Activated CD4-positive, CD25-positive, alpha-beta regulatory T cell treated with anti-CD3 and anti-CD28 coated beads, Interleukin-2, amount 50 U/mL, for 16 hours (primary cell): ENCODE results near the gene SPOCK1.

Experiments used
- DNase-seq: peaks from one replicate; pipeline ENCODE4 v3.0.0-alpha.2; 2020; ENCODE audit warnings: low read depth, low spot score

Gene SPOCK1

DNA sequence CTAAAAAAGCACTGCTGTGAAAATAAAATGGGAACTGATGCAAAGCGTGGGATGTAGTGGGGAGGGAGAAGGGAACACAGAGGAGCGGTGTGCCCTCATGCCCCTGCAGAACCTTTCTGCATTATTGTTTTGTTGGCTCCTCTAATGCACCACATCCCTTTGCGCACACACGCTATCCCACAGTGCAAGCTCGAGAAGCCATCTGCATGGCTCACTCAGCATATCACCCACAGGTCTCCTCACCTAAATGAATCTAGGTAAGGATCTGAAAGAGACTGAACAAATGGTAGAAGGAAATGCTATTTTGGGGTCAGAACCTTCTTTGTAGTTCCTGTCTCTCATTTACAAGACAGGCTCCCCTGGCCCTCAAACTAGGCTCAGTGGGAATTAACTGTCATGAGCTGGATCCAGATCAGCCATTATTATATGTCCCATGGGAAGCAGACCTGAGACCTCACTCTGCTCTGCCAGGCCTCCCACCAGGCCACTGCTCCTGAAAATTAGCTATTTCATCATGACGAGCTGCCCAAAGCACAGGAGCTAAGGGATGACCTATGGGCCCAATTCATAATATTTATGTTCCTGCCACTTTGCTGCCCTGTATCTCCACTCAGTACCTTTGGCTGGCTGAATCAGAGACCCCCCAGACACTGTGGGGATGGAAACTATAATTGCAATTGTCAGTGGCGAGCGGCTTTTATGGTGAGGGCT is 169.4 kb downstream of the SPOCK1 start:
- DNase-seq = no peak

DNA sequence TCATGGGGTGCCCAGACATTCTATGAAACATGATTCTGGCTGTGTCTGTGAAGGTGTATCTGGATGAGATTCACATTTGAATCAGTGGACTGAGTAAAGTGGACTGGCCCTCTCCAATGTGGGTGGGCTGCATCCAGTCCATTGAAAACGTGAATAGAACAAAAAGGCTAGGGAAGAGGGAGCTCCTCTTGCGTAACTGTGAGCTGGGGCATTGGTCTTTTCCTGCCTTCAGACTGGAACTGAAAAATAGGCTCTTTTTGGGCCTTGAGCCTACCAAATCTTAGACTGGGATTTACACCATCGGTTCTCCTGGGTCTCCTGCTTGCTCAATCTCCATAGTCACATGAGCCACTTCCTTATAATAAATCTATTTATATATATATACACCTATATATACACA is 170.1 kb downstream of the SPOCK1 start:
- no peak for DNase-seq

DNA sequence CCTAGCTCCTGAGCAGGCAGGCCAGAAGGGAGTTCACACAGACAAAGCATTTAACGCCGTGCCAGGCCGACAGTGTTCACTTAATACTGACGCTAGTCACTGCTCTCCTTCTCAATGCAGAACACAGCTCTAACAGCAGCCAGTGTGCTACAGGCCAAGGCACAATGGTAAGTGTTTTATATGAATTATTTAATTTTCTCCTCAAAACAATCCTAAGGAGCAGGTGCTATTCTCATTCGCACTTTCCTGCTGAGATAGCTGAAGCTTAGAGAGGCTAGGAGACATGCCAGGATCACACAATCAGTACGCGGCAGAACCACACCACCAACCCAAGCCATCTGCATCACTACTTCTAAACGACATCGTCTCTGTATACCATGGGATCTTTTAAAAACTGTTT is 170.7 kb downstream of the SPOCK1 start:
- DNase-seq = no peak

DNA sequence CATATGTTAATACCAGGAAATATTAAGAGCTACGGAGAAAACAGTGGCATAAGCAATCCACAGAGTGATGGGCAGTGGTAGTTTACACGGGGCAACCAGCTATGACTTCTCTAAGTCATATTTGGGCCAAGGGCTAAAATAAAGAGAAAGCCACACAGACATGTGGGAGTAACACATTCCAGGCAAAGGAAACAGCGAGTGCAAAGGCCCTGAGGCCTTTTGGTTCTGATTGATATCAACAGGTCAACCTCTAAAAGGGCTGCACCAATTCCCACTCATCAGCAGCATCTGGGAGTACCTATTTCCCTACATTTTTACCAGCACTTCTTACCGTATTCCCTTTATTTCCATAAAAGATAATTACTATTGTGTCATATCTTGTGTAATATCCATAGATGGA is 173.4 kb downstream of the SPOCK1 start:
- no peak for DNase-seq

DNA sequence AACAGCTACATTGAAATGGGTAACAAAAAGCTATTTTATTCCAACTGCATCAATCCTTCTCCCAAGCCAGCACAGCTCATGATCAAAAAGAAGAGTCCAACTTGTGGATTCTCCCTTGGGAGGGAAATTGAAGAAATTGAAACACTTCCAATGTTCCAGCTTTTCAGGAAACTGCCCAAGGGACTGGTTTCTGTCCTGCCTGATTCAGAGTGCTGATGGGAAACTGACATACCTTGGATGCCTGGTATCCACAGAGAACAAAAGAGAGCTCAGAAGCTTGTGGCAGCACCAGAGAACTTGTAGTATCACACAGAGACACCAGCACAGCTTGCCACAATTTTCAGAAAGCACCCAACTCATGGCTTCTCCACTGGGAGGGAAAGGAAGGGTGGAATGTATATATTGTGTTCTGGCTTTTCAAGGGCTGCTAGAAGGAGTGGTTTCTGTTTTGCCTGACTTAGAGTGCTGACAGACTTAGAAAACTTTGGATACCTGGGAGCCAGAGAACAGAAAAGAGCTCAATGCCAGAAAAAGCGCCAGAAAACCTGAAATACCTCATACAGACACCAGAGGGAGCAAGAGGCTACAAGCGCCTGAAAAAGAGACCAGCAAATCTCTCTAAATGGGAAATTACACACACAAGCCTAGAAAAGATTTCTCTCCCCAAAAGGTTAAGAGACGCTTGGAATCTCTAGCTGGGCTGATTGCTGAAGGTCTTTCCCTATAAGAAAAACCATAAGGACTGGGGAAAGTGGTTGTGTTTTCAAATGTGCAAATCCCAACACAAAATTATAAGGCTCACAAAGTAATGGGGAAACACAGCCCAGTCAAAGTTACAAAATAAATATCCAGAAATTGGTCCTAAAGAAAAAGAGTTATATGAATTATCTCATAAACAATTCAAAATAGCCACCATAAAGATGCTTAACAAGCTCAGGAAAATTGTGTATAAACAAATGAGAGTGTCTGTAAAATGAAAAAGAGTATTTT is 178.8 kb downstream of the SPOCK1 start:
- DNase-seq = no peak

DNA sequence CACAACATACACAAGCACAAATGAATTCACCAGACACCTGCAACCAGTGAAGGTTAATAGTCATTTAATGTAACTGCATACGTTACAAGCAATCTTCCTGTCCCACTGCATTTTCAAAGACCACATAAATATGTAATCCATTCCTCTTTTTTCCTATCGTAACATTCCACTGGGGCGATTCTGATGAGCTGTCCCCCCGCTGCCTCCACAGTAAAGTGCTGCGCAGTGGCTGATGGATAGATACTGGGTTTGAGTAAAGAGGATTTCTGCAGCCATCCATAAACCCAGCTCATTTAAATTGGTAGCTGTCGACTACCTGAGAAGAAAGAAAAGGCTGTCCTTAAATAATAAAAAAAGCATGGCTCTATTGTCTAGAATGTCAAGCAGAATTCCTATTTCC is 181.1 kb downstream of the SPOCK1 start:
- no peak for DNase-seq

DNA sequence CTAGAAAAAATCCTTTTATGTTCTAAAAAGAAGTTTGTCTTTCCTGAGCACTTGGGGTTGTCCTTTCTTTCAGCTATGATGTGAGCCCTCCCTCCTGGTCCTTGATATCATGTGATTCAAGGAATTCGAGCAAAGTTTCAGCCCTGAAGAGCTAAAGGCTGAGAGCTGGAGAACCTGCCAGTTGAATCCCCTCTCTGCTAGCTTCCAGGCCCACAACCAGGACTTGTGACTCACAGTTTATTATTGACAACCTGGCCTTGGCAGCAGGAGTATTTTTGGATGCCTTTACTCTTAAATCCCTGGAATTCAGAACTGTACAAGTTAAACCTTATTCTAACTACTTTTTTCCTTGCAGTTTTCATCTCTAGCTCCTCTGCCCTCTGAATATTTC is 182.8 kb downstream of the SPOCK1 start:
- DNase-seq = no peak

DNA sequence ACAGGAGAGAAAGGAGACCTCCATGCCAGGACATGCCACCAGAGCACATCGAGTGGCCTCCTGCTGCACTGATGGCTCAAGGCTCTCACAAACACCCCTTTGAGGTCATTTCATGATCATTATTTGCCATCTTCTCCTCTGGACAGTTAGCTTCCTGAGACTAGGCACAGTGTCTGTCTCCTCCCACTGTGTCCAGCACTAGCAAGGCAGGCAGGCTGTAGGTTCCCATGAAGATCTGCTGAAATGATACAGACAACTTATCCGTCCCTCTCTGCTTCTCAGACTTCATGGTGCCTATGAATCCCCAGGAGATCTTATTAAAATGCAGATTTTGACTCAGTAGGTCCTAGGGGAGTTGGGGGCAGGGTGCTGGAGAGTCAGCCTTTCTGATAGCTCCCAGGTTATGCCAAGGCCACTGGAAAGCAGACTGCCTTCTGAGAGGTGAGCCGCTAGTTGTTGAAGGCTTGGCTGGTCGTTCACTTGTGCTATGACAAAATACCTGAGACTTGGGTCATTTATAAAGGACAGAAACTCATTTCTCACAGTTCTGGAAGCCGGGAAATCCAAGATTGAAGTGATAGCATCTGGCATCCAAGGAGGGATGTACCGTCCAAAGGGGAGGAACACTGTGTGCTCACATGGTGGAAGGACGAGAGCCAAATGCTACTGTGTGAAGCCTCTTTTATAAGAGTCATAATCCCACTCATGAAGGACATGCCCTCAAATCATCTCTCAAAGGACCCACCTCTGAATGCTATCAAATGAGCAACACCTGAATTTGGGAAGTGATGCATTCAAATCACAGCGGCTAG is 183.4 kb downstream of the SPOCK1 start:
- no peak for DNase-seq

DNA sequence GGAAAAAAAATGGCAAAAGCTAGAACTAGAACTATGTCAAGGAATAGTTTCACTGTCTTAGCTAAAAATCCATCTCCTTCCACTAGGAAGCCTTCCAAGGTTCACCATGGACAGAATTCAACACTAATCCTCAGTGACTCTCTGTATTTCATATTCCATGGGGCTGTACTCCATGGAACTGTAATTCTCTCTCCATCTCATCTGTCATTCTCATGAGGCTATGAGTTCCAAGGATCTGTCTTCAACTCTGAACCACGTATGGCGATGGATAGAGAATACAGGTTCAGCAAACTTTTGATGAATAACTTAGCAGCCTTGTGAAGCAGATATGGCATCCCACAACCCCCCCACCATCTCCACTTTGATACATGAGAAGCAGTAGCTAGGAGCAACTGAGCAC is 184.0 kb downstream of the SPOCK1 start:
- no peak for DNase-seq

DNA sequence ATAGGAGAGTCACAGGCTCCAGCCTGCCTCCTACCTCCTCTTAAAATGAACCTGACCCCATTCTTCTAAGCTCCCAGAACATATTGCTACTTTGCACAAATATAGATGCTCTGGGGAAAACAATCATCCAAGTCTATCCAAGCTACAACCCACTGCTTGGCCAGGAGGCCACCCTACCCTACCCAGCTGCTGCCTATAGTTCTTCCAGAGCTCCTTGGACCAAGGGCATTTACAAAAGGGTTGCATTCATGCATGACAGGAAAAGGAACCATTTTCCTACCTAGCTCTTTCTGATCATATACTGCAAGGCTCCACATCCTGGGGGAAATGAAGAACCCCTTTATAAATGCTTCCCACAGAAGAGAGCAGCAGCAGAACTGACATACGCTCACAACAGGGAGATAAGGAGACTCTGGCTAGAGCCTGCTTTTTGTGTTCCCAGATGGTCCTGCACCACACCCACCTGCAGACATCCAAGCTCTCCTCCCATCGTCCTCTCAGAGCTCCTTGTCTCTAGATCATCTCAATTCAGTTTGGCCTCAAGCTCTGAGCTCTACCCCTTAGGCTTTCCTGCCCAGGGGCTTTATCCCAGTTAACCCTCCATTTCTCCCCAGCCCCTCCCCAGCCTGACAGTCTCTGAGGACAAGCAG is 185.5 kb downstream of the SPOCK1 start:
- DNase-seq = no peak

DNA sequence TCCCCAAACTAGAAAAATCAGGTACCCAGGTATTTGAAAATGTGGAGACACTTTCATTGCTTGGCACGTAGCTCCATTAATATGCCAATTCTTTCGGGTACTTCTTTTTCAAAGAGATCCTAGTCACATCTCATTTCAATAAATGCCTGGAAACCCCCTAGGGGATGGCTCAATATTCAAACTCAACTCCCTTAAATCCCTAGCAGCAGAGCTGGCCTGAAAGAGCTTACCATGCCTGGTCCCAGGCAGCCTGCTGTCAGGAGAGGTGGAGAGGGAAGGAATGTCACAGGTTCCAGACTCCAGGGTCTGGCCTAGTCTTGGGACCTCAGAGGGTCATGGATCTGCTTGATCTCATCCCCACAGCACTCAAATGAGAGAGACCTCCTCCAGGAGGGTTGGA is 187.1 kb downstream of the SPOCK1 start:
- DNase-seq = no peak

DNA sequence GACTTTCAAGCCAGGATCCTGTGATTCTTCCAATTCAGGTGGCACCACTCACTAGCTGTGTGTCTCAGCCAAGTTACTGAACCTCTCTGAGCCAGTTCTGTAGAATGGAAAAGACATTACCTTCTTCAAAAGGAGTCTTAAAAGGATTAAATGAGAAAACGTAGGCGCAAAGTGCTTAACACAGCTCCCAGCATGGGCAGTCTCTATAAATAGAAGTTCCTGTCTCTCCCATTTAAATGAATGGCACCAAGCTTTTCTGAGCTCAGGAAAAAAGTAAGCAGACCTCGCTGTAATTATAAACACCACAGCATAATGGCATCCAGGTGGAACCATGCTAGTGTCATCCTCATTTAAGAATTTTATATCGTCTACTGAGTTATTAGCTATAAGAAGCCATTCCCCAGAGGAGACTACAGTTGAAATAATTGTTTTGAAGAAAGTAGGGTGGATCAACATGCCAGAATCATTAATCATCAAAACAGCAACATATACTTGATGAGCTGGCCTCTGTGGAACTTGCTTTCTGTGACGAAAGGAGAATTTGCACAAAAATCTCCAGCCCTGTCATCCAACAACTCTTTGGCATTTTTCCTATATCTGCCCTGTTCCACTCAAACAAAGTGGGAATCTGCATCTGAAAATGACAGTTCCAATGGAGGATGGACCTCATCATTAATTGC is 188.9 kb downstream of the SPOCK1 start:
- no peak for DNase-seq

DNA sequence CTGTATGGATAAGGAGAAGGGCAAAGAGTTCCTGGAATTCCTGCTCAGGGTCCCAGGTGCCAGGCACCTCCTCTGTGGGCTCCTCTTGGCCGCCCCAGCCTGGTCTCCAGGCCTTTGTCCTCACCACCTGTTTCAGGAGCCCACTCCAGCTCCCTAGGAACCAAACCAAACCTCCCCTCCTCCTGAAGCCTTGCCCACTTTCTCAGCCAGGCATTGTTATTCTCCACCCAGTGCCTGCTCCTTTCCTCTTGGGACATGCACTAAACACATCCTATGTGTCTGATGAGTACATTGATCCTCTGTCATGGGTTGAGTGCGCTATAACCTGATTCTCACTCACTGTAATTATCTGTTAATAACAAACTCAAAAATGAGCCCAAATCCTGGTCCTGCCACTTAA is 189.8 kb downstream of the SPOCK1 start:
- DNase-seq = no peak

DNA sequence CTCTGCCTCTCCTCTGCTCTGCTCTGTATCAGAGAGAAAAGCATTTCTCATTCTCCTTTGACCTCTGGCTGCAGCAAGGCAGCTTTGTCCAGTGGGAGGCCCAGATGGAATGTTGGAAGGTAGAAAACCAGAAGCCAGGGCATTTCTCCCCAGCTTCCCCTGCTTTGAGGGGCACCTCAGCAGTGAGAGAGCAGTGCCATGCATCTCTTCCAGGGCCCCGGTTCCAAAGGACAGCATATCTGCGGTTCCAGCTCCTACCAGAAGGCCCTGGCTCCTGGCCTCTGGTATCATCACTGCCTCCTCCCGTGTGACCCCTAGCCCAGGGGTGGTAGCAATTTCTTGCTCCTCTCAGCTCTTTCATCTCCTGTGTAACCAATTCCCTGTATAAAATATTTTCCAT is 190.8 kb downstream of the SPOCK1 start:
- no peak for DNase-seq

DNA sequence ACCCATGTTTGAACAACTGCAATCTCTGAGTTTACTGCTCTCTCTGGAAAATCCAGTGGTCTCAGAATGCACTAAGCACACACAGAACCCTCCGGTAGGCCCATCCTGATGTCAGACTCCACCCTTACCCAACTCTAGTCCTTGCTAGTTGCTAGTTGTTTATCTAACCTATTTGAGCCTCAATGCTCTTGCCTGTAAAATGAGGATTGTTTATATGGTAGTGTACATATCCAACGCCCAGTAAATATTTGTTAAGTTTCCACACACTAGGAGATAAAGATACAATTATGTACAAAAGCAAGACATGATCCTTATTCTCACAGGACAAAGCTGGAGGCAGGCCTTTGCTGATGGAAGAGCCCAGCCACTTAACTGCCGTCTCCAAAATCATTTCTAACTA is 192.2 kb downstream of the SPOCK1 start:
- DNase-seq = no peak

DNA sequence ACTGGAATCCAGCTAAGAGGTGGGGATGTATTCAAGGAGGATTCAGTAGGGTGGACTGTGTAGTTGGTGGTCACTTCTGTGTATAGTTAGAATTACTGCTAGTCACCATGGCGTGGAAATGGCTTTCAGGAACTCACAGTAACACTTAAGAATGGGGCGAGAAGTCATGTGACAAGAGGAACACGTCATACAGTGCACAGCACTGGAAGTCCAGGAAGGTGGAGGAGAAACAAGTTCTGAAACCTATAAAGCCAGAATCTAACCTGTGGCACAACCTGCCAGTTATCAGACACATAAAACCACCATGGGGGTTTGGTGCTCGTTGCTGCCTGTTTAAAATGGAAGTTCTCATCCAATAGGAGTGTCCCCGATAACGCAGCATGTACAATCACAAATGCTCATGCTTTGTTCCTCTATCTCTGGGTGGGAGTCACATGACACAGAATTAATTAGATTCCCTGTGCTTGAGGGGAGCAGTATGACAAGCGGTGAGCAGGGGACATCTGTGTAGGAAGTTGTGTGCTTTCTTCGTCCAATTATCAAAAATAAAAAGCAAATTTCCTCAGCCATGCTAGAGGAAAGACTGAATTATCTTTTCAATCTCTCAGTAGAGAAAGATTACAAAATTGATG is 193.0 kb downstream of the SPOCK1 start:
- no peak for DNase-seq

DNA sequence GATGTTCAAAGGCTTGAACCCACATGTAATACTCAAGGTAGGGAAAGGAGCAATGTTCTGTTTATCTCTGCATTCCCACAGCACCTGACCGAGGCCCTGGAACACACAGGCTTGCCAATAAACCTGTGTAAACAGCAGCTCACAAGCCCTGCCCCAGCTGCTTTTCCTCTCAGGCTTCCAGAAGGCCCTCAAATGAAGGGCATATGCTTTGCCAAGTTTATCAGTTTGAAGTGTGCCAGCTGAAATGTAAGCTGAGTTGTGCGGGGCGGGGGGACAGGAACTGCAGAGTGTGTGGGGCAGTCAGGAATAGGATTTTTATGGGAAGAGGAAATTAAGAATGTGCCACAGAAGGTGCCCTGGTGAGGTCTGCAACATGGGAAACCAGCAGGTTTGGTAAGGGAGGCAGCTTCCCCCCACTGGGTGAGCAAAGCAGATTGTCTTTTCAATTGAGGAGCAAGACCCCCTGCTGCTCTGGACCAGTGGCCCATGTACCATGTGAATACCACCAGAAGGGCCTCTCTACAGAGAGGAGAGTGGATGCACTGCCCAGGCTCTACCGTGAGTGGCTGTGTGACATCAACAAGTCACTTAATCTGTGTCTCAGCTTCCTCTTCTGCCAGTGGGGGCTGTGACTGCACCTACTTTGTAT is 194.8 kb downstream of the SPOCK1 start:
- DNase-seq = no peak

DNA sequence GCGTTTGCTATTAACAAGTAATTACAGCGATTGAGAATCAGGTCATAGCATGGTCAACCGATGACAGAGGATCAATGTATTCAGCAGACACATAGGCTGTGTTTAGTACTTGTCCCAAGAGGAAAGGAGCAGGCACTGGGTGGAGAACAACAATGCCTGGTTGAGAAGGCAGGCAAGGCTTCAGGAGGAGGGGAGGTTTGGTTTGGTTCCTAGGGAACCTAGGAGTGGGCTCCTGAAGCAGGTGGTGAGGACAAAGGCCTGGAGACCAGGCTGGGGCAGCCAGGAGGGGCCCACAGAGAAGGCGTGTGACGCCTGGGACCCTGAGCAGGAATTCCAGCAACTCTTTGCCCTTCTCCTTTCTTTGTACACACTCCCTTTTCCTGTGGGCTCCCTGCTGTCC is 195.6 kb downstream of the SPOCK1 start:
- no peak for DNase-seq

DNA sequence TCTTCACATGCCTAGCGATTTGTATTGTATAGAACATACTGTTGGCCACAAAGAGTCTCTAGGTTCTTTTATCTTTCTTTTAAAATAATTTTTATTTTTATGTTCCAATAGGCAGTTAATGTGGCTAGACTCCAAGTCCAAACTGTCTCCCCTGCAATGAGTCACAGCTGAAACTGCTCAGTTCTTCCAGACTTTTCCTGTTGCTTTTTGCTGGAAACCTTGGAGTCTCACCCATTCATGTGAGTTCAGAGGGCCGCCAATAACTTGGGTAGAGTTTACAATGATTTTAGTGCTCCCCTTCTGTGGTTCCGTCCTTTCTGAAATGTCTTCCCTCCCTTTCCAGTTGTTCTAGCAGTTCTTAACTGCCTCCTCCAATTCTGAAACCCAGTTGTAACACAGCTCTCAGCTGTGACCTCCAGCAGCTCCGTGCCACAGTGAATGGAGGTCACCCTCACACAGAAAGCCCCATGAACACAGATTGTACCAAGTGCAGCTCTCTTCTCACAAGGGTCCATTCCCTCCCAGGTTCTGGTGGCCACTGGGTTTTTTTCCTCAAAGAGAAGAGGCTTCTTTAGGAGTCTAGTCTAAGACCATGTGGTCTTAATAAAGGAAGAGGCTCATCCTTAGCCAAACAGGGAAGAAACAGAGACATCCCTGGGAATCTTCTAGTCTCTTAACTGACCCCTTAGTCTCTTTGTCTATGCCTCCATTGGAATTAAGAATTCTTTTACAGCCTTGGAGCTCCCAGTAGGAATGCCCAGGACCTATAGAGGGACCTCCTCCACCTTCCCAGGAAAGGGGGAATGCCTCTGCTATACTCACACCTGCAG is 198.5 kb downstream of the SPOCK1 start:
- no peak for DNase-seq
